ENCODE data around the gene TK1.

Gene TK1

DNA sequence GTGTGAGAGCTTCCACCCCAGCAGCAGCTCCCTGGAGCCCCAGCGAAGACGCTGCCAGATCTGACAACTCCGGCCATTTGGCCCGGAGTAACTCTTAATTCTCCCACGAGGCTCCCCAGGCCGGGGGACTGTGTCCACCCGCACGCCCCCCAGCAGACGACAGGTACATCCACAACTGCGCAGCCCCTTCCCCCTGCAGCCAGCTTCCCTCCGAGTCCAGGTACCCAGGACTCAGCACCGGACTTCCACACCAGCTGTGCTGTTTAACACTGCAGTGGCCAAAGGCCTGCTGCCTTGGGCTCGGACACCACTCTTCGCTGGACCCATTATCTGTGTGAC lies 11.2 kb downstream of the TK1 start:
- TF ChIP-seq, protein P1, sequence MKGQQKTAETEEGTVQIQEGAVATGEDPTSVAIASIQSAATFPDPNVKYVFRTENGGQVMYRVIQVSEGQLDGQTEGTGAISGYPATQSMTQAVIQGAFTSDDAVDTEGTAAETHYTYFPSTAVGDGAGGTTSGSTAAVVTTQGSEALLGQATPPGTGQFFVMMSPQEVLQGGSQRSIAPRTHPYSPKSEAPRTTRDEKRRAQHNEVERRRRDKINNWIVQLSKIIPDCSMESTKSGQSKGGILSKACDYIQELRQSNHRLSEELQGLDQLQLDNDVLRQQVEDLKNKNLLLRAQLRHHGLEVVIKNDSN (IDR thresholded peaks at IDR 0.05) = no peak
- TF ChIP-seq EP300 (IDR thresholded peaks at IDR 0.05; ENCODE audit: borderline replicate concordance) (no peak), RAD21 (IDR thresholded peaks at IDR 0.05; ENCODE audit: low read depth) (no peak), CEBPB (IDR thresholded peaks at IDR 0.05) (no peak), CREB1 (IDR thresholded peaks at IDR 0.05; ENCODE audit: low read depth) (no peak), TEAD4 (IDR thresholded peaks at IDR 0.05) (no peak), FOXM1 (IDR thresholded peaks at IDR 0.05; ENCODE audit: borderline replicate concordance, low read depth) (no peak), YY1 (IDR thresholded peaks at IDR 0.05; ENCODE audit: low read depth) (no peak), EGR1 (IDR thresholded peaks at IDR 0.05) (no peak), ZBTB7A (IDR thresholded peaks at IDR 0.05; ENCODE audit: low read depth) (no peak), NFIC (IDR thresholded peaks at IDR 0.05) (no peak), TAF1 (IDR thresholded peaks at IDR 0.05; ENCODE audit: low read depth) (no peak), TCF12 (IDR thresholded peaks at IDR 0.05; ENCODE audit: low read depth) (no peak)
- TF ChIP-seq, protein P2, sequence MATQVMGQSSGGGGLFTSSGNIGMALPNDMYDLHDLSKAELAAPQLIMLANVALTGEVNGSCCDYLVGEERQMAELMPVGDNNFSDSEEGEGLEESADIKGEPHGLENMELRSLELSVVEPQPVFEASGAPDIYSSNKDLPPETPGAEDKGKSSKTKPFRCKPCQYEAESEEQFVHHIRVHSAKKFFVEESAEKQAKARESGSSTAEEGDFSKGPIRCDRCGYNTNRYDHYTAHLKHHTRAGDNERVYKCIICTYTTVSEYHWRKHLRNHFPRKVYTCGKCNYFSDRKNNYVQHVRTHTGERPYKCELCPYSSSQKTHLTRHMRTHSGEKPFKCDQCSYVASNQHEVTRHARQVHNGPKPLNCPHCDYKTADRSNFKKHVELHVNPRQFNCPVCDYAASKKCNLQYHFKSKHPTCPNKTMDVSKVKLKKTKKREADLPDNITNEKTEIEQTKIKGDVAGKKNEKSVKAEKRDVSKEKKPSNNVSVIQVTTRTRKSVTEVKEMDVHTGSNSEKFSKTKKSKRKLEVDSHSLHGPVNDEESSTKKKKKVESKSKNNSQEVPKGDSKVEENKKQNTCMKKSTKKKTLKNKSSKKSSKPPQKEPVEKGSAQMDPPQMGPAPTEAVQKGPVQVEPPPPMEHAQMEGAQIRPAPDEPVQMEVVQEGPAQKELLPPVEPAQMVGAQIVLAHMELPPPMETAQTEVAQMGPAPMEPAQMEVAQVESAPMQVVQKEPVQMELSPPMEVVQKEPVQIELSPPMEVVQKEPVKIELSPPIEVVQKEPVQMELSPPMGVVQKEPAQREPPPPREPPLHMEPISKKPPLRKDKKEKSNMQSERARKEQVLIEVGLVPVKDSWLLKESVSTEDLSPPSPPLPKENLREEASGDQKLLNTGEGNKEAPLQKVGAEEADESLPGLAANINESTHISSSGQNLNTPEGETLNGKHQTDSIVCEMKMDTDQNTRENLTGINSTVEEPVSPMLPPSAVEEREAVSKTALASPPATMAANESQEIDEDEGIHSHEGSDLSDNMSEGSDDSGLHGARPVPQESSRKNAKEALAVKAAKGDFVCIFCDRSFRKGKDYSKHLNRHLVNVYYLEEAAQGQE (IDR thresholded peaks at IDR 0.05; ENCODE audit: low read depth) = no peak
- TF ChIP-seq, protein P3, sequence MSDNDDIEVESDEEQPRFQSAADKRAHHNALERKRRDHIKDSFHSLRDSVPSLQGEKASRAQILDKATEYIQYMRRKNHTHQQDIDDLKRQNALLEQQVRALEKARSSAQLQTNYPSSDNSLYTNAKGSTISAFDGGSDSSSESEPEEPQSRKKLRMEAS (IDR thresholded peaks at IDR 0.05) = no peak

DNA sequence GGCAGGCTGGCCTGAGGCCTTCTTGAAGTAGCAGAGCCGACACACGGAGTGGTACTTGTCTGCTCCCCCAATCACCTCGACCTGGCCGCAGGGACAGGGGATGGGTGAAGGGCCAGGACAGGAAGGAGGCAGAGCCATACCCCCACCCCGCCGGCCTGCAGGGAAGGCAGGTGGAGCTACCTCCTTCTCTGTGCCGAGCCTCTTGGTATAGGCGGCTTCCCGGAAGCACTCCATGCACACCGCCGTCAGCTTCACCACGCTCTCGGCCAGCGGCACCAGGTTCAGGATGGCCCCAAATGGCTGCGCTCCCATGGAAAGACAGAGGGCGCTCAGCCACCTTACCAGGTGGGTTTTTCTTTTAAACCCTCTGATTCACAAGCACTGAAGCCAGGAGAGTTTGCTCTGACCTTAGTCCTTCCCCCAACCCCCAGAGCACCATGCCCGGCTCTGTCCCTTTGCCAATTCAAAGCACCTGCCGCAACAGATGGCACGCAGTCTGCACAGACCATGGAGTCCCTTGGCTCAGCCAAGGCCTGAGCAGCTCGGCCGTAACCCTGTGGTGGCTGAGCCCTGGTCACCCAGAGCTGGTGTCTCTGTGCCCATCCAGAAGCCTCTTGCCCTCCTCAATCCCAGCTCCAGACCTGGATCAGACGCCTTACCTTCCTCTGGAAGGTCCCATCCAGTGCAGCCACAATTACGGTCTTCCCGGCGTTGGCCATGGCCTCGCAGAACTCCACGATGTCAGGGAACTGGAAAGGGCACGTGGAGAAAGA lies 11.8 kb downstream of the TK1 start:
- TF ChIP-seq ZBTB7A (IDR thresholded peaks at IDR 0.05; ENCODE audit: low read depth) (no peak), CREB1 (IDR thresholded peaks at IDR 0.05; ENCODE audit: low read depth) (no peak), EP300 (IDR thresholded peaks at IDR 0.05; ENCODE audit: borderline replicate concordance) (no peak), TAF1 (IDR thresholded peaks at IDR 0.05; ENCODE audit: low read depth) (no peak), NFIC (IDR thresholded peaks at IDR 0.05) (no peak), EGR1 (IDR thresholded peaks at IDR 0.05) (no peak), RAD21 (IDR thresholded peaks at IDR 0.05; ENCODE audit: low read depth) (no peak), YY1 (IDR thresholded peaks at IDR 0.05; ENCODE audit: low read depth) (no peak), TEAD4 (IDR thresholded peaks at IDR 0.05) (no peak), FOXM1 (IDR thresholded peaks at IDR 0.05; ENCODE audit: borderline replicate concordance, low read depth) (no peak), CEBPB (IDR thresholded peaks at IDR 0.05) (no peak), TCF12 (IDR thresholded peaks at IDR 0.05; ENCODE audit: low read depth) (no peak)
- TF ChIP-seq, protein P1 (IDR thresholded peaks at IDR 0.05) = no peak
- TF ChIP-seq, protein P2 (IDR thresholded peaks at IDR 0.05; ENCODE audit: low read depth) = no peak
- TF ChIP-seq, protein P3 (IDR thresholded peaks at IDR 0.05) = no peak

DNA sequence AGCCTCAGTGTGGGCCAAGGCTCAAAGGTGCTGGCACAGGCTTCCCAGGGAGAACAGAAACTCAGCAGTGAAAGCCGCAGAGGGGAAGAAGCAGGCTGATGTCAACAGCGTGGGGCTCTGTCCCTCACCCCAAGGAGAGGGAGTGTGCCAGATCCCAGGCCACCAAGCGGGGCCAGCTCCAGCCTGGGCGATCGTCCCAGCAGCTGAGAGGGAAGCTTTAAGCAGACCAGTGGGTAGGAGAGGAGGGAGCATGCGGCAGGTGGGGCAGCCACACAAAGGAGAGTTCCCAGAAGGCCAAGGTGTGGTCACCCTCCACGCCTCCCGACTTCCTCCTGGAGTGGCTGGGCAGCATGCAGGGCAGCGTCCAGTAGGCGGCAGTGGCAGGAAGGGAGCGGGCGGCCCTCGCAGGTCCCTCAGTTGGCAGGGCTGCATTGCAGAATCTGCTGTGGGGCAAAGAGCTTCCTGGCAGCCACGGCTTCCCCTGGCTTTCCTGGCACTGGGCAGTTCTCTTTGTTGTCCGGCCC lies 12.4 kb downstream of the TK1 start:
- TF ChIP-seq, protein P3 (IDR thresholded peaks at IDR 0.05) = peak; percentile 68
- TF ChIP-seq, protein P2 (IDR thresholded peaks at IDR 0.05; ENCODE audit: low read depth) = no peak
- TF ChIP-seq TEAD4 (IDR thresholded peaks at IDR 0.05) (no peak), CREB1 (IDR thresholded peaks at IDR 0.05; ENCODE audit: low read depth) (no peak), NFIC (IDR thresholded peaks at IDR 0.05) (no peak), TAF1 (IDR thresholded peaks at IDR 0.05; ENCODE audit: low read depth) (no peak), EP300 (IDR thresholded peaks at IDR 0.05; ENCODE audit: borderline replicate concordance) (0 out of 2 replicates have a peak, but pooled peaks have one; percentile 13), RAD21 (IDR thresholded peaks at IDR 0.05; ENCODE audit: low read depth) (peak; percentile 53; the same call in 1 of the 2 replicates), TCF12 (IDR thresholded peaks at IDR 0.05; ENCODE audit: low read depth) (0 out of 2 replicates have a peak, but pooled peaks have one; percentile 14), YY1 (IDR thresholded peaks at IDR 0.05; ENCODE audit: low read depth) (no peak), EGR1 (IDR thresholded peaks at IDR 0.05) (no peak), FOXM1 (IDR thresholded peaks at IDR 0.05; ENCODE audit: borderline replicate concordance, low read depth) (no peak), CEBPB (IDR thresholded peaks at IDR 0.05) (no peak), ZBTB7A (IDR thresholded peaks at IDR 0.05; ENCODE audit: low read depth) (no peak)
- TF ChIP-seq, protein P1 (IDR thresholded peaks at IDR 0.05) = no peak

Measured in Ishikawa (cell line).